Neural cell (in vitro differentiated cells): ENCODE results near the gene PLXDC1. TPM values are rescaled to one million over a fixed set of nuclear protein-coding genes. Genes with fewer than 3 reads are reported as not detected.

Experiments used
- H2AFZ ChIP-seq: fragments of 200-600, 300-800 bp; sonication (generic), shearing (Covaris generic); 2 replicates; pipeline ENCODE4 v1.6.0; 2014; ENCODE audit warnings: low read depth, mild to moderate bottlenecking, antibody characterized with exemption, low read length, moderate library complexity
- H3F3A ChIP-seq: fragments of 200-600 bp; shearing (Covaris generic); 2 replicates; pipeline ENCODE4 v1.6.1; 2016; ENCODE audit warnings: mild to moderate bottlenecking, moderate library complexity, mixed read lengths, antibody characterized with exemption, low read length; ENCODE audit not compliant: insufficient read depth, poor library complexity, severe bottlenecking
- H3K27ac ChIP-seq: fragments of 200-600, 300-800 bp; sonication (generic), shearing (Covaris generic); 2 replicates; pipeline ENCODE4 v1.5.1; 2014; ENCODE audit warnings: mild to moderate bottlenecking, low read length, moderate library complexity
- H3K27me3 ChIP-seq: fragments of 300-800, 200-600 bp; sonication (generic), shearing (Covaris generic); 2 replicates; pipeline ENCODE4 v1.6.0; 2014; ENCODE audit warnings: mild to moderate bottlenecking, low read depth, low read length, moderate library complexity; ENCODE audit not compliant: insufficient read depth
- H3K36me3 ChIP-seq: fragments of 300-800, 200-600 bp; sonication (generic), shearing (Covaris generic); 2 replicates; pipeline ENCODE4 v1.5.1; 2014; ENCODE audit warnings: mild to moderate bottlenecking, antibody characterized with exemption, low read length, moderate library complexity; ENCODE audit not compliant: insufficient read depth
- H3K4me2 ChIP-seq: fragments of 300-800, 200-600 bp; sonication (generic), shearing (Covaris generic); 2 replicates; pipeline ENCODE4 v1.6.0; 2014; ENCODE audit warnings: mild to moderate bottlenecking, low read length
- H3K4me3 ChIP-seq: fragments of 300-800, 200-600 bp; sonication (generic), shearing (Covaris generic); 2 replicates; pipeline ENCODE4 v1.5.1; 2014; ENCODE audit warnings: mild to moderate bottlenecking, low read length, moderate library complexity
- H3K79me2 ChIP-seq: fragments of 200-600 bp; shearing (Covaris generic); replicated peaks from 2 replicates; pipeline ENCODE4 v1.6.0; 2014; ENCODE audit warnings: mild to moderate bottlenecking, low read length, moderate library complexity; ENCODE audit not compliant: insufficient read depth
- H3K9ac ChIP-seq: fragments of 300-800, 200-600 bp; sonication (generic), shearing (Covaris generic); 2 replicates; pipeline ENCODE4 v1.6.1; 2016; ENCODE audit warnings: mild to moderate bottlenecking, low read length, mixed read lengths
- H3K9me2 ChIP-seq: fragments of 200-600 bp; shearing (Covaris generic); 2 replicates; pipeline ENCODE4 v1.6.1; 2016; ENCODE audit warnings: mild to moderate bottlenecking, low read length, mixed read lengths; ENCODE audit not compliant: insufficient read depth
- H3K9me3 ChIP-seq: fragments of 200-600, 300-800 bp; sonication (generic), shearing (Covaris generic); 2 replicates; pipeline ENCODE4 v1.6.1; 2016; ENCODE audit warnings: mild to moderate bottlenecking, mixed run types, low read length, moderate library complexity, mixed read lengths
- H4K20me1 ChIP-seq: fragments of 200-600 bp; shearing (Covaris generic); 2 replicates; pipeline ENCODE4 v1.6.1; 2016; ENCODE audit warnings: mild to moderate bottlenecking, mixed run types; ENCODE audit not compliant: insufficient read depth
- EP300 ChIP-seq: fragments of 450-650 bp; conservative IDR thresholded peaks from 2 replicates; pipeline ENCODE4 v1.6.1; 2014; ENCODE audit warnings: antibody characterized with exemption, mild to moderate bottlenecking, moderate library complexity; ENCODE audit not compliant: poor library complexity, severe bottlenecking
- EZH2 ChIP-seq: fragments of 200-600, 300-800 bp; shearing (Covaris generic), sonication (generic); IDR thresholded peaks from 2 replicates; pipeline ENCODE4 v1.6.1; 2014; ENCODE audit warnings: antibody characterized with exemption, low read length, borderline replicate concordance, mild to moderate bottlenecking; ENCODE audit not compliant: insufficient read depth, poor library complexity, severe bottlenecking
- MXI1 ChIP-seq: fragments of 450-650 bp; conservative IDR thresholded peaks from 2 replicates; pipeline ENCODE4 v1.6.1; 2014; ENCODE audit warnings: antibody characterized with exemption, mild to moderate bottlenecking; ENCODE audit not compliant: poor library complexity, severe bottlenecking
- POLR2AphosphoS5 ChIP-seq: IDR thresholded peaks from 2 replicates; pipeline ENCODE4 v1.6.1; 2012
- RAD21 ChIP-seq: fragments of 450-650 bp; conservative IDR thresholded peaks from 2 replicates; pipeline ENCODE4 v1.6.1; 2014; ENCODE audit warnings: antibody characterized with exemption, mild to moderate bottlenecking, moderate library complexity
- SMC3 ChIP-seq: fragments of 450-650 bp; conservative IDR thresholded peaks from 2 replicates; pipeline ENCODE4 v1.6.1; 2014; ENCODE audit warnings: antibody characterized with exemption, mild to moderate bottlenecking, moderate library complexity; ENCODE audit not compliant: poor library complexity
- TAF1 ChIP-seq: IDR thresholded peaks from 2 replicates; pipeline ENCODE4 v1.6.1; 2012; ENCODE audit warnings: low read depth
- polyA plus RNA-seq: library from polyadenylated mRNA; depleted of rRNA; stranded (reverse); fragments of >200 nt; gene quantifications from 2 replicates; pipeline ENCODE4 v1.2.3, GENCODE V29; 2014
- TF ChIP-seq, protein P1 (sequence below): fragments of 450-650 bp; IDR thresholded peaks from 2 replicates; pipeline ENCODE4 v1.5.1; 2014; ENCODE audit warnings: antibody characterized with exemption, mild to moderate bottlenecking, moderate library complexity; ENCODE audit not compliant: poor library complexity, severe bottlenecking
- TF ChIP-seq, protein P2 (sequence below): IDR thresholded peaks from 2 replicates; pipeline ENCODE4 v1.6.1; 2012; ENCODE audit warnings: borderline replicate concordance

Gene PLXDC1
- polyA plus RNA-seq, 1 donor from 2014 or later: 10.0 TPM

DNA sequence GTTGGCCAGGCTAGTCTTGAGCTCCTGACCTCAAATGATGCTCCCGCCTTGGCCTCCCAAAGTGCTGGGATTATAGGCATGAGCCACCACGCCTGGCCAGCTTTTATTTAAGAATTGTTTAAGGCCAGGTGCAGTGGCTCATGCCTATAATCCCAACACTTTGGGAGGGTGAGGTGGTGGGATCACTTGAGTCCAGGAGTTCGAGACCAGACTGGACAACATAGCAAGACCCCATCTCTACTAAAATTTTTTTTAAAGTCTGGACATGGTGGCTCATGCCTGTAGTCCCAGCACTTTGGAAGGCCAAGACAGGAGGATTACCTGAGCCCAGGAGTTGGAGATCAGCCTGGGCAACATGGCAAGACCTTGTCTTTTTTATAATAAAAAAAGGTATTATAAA, 5.2 kb downstream of the PLXDC1 start:
- Histone ChIP-seq H3K27ac (no peak overlapping the region), H4K20me1 (no peaks in the 10 kb centered on the region), H3K36me3 (no peaks in the 10 kb centered on the region), H3K9me3 (no peaks in the 10 kb centered on the region), H3K9me2 (no peaks in the 10 kb centered on the region), H3K4me3 (no peak overlapping the region), H3K9ac (no peak overlapping the region), H2AFZ (no peak overlapping the region), H3F3A (no peaks in the 10 kb centered on the region), H3K27me3 (peaks cover 17% of the 10 kb centered on the region), H3K79me2 (no peaks in the 10 kb centered on the region), H3K4me2 (no peak overlapping the region)
- TF ChIP-seq POLR2AphosphoS5: no peak
- TF ChIP-seq, protein P1, sequence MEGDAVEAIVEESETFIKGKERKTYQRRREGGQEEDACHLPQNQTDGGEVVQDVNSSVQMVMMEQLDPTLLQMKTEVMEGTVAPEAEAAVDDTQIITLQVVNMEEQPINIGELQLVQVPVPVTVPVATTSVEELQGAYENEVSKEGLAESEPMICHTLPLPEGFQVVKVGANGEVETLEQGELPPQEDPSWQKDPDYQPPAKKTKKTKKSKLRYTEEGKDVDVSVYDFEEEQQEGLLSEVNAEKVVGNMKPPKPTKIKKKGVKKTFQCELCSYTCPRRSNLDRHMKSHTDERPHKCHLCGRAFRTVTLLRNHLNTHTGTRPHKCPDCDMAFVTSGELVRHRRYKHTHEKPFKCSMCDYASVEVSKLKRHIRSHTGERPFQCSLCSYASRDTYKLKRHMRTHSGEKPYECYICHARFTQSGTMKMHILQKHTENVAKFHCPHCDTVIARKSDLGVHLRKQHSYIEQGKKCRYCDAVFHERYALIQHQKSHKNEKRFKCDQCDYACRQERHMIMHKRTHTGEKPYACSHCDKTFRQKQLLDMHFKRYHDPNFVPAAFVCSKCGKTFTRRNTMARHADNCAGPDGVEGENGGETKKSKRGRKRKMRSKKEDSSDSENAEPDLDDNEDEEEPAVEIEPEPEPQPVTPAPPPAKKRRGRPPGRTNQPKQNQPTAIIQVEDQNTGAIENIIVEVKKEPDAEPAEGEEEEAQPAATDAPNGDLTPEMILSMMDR: no peak
- no peak for TF ChIP-seq EZH2
- TF ChIP-seq RAD21: no peak
- TF ChIP-seq, protein P2, sequence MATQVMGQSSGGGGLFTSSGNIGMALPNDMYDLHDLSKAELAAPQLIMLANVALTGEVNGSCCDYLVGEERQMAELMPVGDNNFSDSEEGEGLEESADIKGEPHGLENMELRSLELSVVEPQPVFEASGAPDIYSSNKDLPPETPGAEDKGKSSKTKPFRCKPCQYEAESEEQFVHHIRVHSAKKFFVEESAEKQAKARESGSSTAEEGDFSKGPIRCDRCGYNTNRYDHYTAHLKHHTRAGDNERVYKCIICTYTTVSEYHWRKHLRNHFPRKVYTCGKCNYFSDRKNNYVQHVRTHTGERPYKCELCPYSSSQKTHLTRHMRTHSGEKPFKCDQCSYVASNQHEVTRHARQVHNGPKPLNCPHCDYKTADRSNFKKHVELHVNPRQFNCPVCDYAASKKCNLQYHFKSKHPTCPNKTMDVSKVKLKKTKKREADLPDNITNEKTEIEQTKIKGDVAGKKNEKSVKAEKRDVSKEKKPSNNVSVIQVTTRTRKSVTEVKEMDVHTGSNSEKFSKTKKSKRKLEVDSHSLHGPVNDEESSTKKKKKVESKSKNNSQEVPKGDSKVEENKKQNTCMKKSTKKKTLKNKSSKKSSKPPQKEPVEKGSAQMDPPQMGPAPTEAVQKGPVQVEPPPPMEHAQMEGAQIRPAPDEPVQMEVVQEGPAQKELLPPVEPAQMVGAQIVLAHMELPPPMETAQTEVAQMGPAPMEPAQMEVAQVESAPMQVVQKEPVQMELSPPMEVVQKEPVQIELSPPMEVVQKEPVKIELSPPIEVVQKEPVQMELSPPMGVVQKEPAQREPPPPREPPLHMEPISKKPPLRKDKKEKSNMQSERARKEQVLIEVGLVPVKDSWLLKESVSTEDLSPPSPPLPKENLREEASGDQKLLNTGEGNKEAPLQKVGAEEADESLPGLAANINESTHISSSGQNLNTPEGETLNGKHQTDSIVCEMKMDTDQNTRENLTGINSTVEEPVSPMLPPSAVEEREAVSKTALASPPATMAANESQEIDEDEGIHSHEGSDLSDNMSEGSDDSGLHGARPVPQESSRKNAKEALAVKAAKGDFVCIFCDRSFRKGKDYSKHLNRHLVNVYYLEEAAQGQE: no peak
- no peak for TF ChIP-seq TAF1
- no peak for TF ChIP-seq SMC3
- no peak for TF ChIP-seq MXI1
- TF ChIP-seq EP300: no peak

DNA sequence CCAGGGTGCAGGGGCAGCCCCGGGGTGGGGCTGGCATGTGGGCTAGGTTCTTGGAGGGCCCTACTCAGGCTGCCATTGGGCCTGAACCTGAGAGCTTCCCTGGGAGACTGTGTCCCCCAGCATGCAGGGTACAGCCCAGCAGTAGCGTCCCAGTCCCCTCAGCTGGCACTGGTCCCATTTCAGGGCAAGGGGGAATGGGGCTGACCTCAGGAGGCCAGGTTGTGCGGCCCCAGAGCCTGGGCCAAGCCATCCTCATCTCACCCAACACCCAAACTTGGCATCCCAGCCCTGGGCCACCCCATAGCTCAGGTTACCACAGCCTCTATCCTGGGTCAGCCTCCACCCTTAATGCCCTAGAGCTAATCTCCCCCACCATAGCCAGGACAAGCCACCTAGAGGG, 6.3 kb downstream of the PLXDC1 start:
- TF ChIP-seq POLR2AphosphoS5: no peak
- no peak for TF ChIP-seq EP300
- no peak for TF ChIP-seq SMC3
- TF ChIP-seq, protein P2: no peak
- TF ChIP-seq EZH2: no peak
- no peak for TF ChIP-seq MXI1
- no peak for TF ChIP-seq TAF1
- TF ChIP-seq, protein P1: no peak
- no peak for TF ChIP-seq RAD21
- no peaks in the 10 kb centered on the region for H3K79me2 ChIP-seq
- no peak overlapping the region for H2AFZ ChIP-seq

More for the DNA sequence above, 6.3 kb downstream of the PLXDC1 start:
- H3F3A ChIP-seq: no peaks in the 10 kb centered on the region
- no peaks in the 10 kb centered on the region for H3K9me3 ChIP-seq
- no peaks in the 10 kb centered on the region for H3K9me2 ChIP-seq
- H3K27me3 ChIP-seq: peaks cover 6% of the 10 kb centered on the region
- H4K20me1 ChIP-seq: no peaks in the 10 kb centered on the region
- H3K9ac ChIP-seq: no peak overlapping the region
- H3K4me2 ChIP-seq: no peak overlapping the region
- H3K4me3 ChIP-seq: no peak overlapping the region
- H3K27ac ChIP-seq: no peak overlapping the region
- no peaks in the 10 kb centered on the region for H3K36me3 ChIP-seq
